Brain pericyte (primary cell): ENCODE results near the gene GRIK4.
"Not testable (repeated sequence)": the region's sequence is repeated elsewhere in the genome, so short reads cannot be mapped to it uniquely, and the experiment has no call there.

Experiments used
- DNase-seq: peaks from one replicate; pipeline ENCODE4 v3.0.0-alpha.2; 2012; ENCODE audit warnings: low read depth, low spot score

The GRIK4 gene

DNA sequence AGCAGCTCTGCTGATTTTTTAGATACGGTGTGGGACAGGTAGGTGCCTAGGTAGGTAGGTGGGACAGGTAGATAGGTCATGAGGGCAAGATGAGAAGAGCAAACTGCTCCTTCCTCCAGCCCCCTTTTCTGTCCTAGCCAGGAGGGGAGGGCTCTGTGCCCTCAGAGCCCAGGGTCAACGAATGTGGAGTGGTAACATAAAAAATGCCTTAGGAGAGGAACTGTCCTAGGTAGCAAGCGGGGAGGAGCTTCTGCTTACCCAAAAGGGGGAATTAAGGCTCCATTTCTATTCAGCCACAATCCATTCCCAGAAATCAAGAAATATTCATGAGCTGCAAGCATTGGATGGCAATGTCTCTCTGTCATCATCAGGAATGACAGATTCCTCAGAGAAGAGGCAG, 234.8 kb downstream of the GRIK4 start:
- no peak for DNase-seq

- no peak for DNase-seq
Measured at GRCh38 chr11:120746836-120747609, 235.5 kb downstream of the GRIK4 start.

- no peak for DNase-seq
Measured at GRCh38 chr11:120747850-120748814, 236.6 kb downstream of the GRIK4 start.

DNA sequence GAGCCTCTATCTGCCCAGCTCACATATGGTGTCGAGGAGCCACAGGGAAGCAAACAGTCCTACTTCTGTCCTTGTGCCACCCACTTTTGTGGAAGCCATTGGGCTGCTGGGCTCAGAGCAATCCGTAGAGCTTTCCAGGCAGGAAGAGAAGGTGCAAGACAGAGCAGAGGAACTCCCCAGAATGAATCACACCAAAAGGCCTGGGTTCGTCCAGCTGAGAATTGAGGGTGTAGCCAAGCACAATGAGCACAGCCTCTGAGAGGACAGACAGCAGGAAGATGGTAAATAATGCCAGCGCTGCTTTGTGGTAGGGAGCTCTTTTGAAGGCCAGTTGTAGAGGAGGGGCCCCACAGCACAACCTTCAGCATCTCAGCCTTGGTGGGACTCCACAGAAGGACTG, 237.8 kb downstream of the GRIK4 start:
- no peak for DNase-seq

DNA sequence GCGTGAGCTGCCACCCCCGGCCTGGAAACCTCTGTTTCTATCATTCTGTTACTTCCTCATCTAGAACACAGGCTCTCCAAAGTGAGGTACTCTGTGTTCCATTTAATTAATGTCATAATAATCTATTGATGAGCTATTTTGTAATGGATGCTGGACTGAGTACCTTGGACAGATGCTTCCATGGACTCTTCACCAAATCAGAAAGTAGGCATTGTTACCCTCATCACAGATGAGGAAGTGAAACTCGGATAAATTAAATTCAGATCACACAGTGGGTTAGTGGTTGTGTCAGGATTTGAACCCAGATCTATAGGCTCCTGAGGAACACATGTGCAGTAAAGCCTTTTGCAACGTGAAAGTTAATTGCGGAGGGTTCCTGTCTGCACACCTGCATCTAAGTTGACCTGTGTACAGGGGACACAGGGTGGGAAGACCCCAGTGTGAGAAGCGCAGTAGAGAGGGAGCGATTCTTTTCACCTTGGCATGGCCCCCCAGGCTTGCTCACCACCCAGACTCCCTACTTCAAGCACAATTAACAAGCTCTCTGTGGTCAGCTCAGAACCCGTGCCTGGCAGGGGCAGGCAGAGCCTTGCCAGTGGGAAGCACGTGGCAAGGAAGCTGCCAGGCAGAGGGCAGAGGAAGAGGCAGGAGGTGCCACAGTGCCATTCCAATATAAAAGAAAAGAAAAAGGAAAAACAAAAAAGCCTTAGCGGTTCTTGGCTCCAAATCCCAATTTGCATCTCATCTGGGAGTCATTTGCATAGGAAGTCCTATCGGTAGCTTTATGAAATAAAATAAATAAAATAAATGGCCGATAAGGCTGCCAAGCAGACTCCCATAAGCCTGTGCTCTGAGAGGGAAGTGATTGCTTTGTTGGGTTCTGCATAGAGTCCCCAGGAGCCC, 239.3 kb downstream of the GRIK4 start:
- no peak for DNase-seq

- DNase-seq: no peak
Measured at GRCh38 chr11:120751550-120751949, 240.0 kb downstream of the GRIK4 start.

DNA sequence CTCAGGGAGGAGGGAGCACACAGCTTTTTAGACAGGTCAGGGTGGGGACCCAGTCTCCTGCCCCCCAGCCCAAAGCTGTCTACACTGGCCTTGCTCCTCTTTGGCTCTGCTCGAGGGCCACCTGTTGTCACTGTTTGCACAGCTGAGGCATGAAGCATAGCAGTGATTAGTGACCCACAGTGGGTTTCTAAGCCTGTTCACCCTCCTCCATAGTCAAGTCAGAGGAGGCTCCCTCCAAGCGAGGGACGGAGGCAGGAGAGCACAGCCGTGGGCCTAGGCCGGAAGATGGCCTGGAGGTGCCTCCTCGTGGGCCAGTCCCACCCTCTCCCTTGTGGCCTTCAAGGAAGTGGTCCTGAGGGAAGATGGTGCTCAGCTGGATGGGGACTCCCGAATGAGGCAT, 241.1 kb downstream of the GRIK4 start:
- no peak for DNase-seq

- DNase-seq: no peak
Measured at GRCh38 chr11:120756931-120757330, 245.4 kb downstream of the GRIK4 start.

- no peak for DNase-seq
Measured at GRCh38 chr11:120759046-120759445, 247.5 kb downstream of the GRIK4 start.

- not testable (repeated sequence) for DNase-seq
Measured at GRCh38 chr11:120765710-120766109, 254.2 kb downstream of the GRIK4 start.

DNA sequence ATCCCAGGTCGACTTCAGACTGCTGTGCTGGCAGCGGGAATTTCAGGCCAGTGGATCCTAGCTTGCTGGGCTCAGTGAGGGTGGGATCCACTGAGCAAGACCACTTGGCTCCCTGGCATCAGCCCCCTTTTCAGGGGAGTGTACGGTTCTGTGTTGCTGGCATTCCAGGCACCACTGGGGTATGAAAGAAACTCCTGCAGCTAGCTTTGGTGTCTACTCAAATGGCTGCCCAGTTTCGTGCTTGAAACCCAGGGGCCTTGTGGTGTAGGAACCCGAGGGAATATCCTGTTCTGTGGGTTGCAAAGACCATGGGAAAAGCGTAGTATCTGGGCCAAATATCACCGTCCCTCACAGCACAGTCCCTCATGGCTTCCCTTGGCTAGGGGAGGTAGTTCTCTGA, 254.8 kb downstream of the GRIK4 start:
- no peak for DNase-seq

- no peak for DNase-seq
Measured at GRCh38 chr11:120768949-120769348, 257.4 kb downstream of the GRIK4 start.

DNA sequence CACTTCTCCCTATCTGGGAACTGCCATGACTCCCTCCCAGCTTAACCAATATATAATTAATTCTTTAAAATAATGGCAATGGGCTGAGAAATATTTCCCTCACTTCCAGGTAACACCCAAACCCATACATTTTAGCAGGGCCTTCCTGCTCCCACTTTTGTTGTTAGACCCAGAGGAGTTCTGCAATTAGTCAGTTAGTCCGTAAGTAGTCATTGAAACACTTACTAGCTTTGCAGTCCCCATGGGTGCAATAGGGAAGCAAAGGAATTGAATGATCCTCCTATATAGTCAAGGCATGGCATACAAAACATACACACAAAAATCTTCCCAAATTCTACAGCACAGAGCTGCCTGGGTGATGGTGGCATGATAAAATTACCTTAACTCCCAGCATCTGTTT, 258.4 kb downstream of the GRIK4 start:
- no peak for DNase-seq

- DNase-seq: no peak
Measured at GRCh38 chr11:120771551-120772060, 260.1 kb downstream of the GRIK4 start.

GRCh38 chr11:120773501-120774031, 262.0 kb downstream of the GRIK4 start:
- DNase-seq: no peak

DNA sequence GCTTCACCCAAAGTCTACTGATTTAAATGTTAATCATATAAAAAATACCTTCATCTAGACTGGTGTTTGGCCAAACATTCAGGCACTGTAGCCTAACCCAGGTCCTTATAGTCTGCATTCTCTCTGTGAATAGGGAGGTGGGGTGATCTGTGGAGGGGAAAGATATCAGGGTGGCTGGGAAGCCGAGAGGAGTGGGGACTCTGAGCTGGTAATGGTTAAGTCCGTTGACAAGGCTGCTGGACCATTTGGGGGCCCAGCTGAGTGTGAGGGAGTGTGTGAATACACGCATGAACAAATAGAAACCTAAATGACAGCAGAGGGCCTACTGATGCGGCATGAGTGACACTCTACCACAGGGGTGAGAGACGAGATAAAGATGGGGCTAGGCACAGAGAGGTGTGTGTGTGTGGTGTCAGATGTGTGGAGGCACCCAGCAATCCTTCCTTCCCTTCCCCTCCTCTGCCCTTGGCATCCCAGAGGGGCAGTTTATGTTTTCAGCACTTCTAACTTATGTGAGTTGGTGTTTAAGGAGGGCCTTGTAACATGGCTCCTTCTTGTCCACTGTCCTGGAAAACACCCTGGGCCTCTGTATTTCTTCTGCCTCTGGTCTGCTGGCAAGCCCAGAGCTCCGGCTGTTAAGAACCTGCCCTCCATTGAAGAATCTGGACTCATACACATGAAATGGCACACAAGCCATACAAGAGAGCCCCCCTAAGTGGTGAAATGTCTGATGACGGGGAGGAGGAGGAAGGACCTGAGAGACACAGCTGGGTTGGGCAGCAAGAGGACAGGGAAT, 263.2 kb downstream of the GRIK4 start:
- DNase-seq: no peak

DNA sequence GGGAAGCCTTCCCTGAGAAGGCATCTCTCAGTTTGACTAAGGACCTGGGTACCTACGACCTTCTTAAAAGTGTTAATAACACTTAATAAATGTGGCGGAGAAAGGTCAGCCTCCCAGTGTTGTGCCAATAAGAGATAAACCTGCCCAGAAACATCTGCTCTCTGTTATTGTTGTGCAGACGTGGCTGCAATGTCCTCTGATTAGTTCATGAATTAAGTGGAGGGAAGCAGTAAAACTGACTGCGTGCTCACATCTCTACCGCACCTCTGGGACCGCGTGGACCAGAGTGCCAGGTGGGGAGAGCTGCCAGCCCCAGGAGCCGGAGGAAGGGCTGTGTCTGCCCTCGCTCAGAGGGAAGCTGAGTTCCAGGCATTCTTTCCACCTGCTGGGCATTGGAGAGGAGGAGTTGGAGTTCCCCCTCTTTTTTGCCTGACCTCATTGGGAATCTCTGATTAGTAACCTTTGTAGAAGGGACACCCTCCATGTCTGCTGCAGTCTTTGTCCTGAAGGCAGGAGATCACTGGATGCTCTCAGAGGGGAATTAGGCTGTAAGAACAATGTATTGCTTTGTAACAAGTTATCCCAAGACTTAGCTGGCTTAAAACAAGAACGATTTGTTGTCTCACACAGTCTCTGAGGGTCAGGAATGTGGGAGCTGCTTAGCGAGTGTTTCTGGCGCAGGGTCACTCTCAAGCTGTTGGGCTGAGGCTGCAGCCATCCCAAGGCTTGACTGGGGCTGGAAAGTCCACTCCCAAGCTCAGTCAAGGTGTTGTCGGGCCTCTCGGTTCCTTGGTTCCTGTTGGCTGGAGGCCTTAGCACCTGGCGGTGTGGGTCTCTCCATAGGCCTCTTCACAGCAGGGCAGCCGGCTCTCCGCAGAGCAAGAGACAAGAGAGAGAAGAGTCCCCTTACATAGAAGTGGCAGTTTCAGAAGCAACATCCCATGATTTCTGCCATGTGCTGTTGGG, 264.7 kb downstream of the GRIK4 start:
- no peak for DNase-seq

DNA sequence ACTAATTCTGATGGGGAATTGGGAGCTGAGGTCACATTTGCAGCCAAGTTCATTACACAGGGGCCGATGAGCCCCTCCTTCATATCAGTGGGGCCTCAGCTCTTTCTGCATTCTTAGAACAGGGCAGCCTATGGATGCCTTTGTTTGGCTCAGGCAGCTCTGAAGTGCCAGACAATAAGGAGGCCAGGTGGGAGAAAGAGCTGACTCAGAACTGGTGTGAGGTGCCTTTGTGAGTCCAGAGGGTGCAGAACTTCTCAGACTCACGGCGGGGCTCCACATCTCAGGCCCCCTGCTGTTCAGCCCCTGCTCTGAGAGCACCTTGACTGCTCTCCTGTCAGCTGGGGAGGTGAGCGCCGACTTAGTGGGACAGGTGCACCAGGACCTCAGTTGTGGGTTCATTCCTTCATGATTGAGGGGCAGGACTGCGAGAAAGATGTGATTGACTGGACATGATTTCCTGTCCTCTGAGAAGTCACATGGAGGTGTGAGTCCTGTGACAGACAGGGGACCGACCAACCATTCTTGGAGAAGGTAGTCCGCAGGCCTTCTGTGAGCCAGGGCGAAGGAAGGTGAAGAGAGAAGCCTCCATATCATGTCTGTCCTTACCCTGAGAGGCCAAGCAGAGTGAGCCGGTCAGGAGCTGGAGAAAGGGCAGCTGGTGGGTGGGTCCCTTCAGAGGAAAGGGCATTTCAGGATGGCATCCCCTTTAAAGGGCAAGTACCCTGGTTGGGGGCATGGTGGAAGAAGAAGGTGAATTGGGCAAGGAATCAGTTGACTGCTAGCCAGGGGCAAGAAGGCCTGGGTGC, 267.3 kb downstream of the GRIK4 start:
- DNase-seq: no peak
